SK-N-SH treated with all-trans-retinoic acid at 6 μM for 48 hours (cell line): ENCODE data around the gene HCFC1R1.

Source experiments
- TSHZ2 ChIP-seq: fragments of 250-450 bp; sonication (Bioruptor Pico); IDR thresholded peaks from 2 replicates; pipeline ENCODE4 v1.5.0; 2020; ENCODE audit warnings: mild to moderate bottlenecking, moderate library complexity
- TF ChIP-seq, protein P1 (sequence below): fragments of 250-450 bp; sonication (Bioruptor Pico); IDR thresholded peaks from 2 replicates; pipeline ENCODE4 v1.8.0; 2020; ENCODE audit warnings: mild to moderate bottlenecking, moderate library complexity, borderline replicate concordance

DNA sequence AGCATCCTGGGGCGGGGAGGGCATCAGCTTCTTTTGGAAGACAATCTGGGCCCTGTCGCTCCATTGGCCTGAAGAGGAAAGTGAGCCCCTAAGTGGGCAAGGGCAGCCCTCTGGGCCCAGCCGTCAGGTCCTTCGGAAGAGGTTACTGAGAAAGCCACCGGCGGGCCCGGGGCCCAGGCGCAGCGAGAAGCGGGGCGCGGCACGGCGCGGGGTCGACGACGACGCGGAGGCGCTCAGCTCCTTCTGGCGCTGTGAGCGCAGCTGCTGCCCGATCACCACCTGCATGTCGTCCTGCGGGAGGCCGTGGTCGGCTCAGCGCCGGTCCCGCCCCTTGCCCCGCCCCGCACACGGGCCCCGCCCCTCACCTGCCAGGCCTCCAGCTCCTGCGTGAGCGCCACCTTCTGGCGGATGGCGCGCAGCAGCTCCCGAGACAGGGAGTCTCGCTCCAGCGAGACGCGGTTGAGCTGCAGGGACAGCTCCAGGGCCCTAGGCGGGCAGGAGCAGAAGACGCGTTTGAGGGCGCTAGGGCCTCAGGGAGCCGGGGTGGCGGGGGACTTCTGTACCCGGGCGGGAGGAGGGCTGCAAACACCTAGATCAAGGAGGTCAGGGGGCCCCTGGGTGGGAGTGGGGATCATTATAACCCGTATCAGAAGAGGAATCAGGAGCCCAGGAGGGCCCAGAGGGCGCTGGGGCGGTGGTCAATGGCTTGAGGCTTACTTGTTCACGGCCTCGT, 4.4 kb upstream of the HCFC1R1 start:
- TF ChIP-seq, protein P1, sequence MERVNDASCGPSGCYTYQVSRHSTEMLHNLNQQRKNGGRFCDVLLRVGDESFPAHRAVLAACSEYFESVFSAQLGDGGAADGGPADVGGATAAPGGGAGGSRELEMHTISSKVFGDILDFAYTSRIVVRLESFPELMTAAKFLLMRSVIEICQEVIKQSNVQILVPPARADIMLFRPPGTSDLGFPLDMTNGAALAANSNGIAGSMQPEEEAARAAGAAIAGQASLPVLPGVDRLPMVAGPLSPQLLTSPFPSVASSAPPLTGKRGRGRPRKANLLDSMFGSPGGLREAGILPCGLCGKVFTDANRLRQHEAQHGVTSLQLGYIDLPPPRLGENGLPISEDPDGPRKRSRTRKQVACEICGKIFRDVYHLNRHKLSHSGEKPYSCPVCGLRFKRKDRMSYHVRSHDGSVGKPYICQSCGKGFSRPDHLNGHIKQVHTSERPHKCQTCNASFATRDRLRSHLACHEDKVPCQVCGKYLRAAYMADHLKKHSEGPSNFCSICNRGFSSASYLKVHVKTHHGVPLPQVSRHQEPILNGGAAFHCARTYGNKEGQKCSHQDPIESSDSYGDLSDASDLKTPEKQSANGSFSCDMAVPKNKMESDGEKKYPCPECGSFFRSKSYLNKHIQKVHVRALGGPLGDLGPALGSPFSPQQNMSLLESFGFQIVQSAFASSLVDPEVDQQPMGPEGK: no peak
- no peak for TF ChIP-seq TSHZ2
